DOHH2 (cell line): Measurements from ENCODE around the gene LRRC71.

ENCODE experiments used
- H3F3A ChIP-seq: fragments of 200-600 bp; sonication (generic), shearing (Covaris generic); 2 replicates; pipeline ENCODE4 v1.6.0; 2016; ENCODE audit warnings: antibody characterized with exemption, mild to moderate bottlenecking; ENCODE audit not compliant: control insufficient read depth, insufficient read depth
- H3K27ac ChIP-seq: fragments of 200-600 bp; sonication (generic); 2 replicates; pipeline ENCODE4 v1.5.1; 2014; ENCODE audit warnings: low read depth, mild to moderate bottlenecking, low read length, moderate library complexity
- H3K27me3 ChIP-seq: fragments of 200-600 bp; sonication (generic); 2 replicates; pipeline ENCODE4 v1.6.1; 2014; ENCODE audit warnings: mild to moderate bottlenecking, low read length, mixed read lengths; ENCODE audit not compliant: control insufficient read depth
- H3K36me3 ChIP-seq: fragments of 200-600 bp; sonication (generic); 2 replicates; pipeline ENCODE4 v1.6.1; 2014; ENCODE audit warnings: mild to moderate bottlenecking, low read length, moderate library complexity, mixed read lengths; ENCODE audit not compliant: control insufficient read depth
- H3K4me1 ChIP-seq: fragments of 200-600 bp; sonication (generic); 2 replicates; pipeline ENCODE4 v1.6.1; 2014; ENCODE audit warnings: mild to moderate bottlenecking, low read length, mixed read lengths; ENCODE audit not compliant: control insufficient read depth
- H3K4me2 ChIP-seq: fragments of 200-600 bp; sonication (generic); 2 replicates; pipeline ENCODE4 v1.6.0; 2014; ENCODE audit warnings: mild to moderate bottlenecking, low read length, moderate library complexity
- H3K4me3 ChIP-seq: fragments of 200-600 bp; sonication (generic); 2 replicates; pipeline ENCODE4 v1.5.1; 2014; ENCODE audit warnings: mild to moderate bottlenecking, low read length, mixed read lengths
- H3K79me2 ChIP-seq: fragments of 200-600 bp; sonication (generic); 2 replicates; pipeline ENCODE4 v1.6.1; 2014; ENCODE audit warnings: mild to moderate bottlenecking, low read length, mixed read lengths; ENCODE audit not compliant: control insufficient read depth
- H3K9me2 ChIP-seq: fragments of 200-600 bp; sonication (generic); replicated peaks from 2 replicates; pipeline ENCODE4 v1.6.1; 2014; ENCODE audit warnings: mild to moderate bottlenecking, low read length, mixed read lengths; ENCODE audit not compliant: control insufficient read depth
- H3K9me3 ChIP-seq: fragments of 200-600 bp; sonication (generic); 2 replicates; pipeline ENCODE4 v1.6.1; 2014; ENCODE audit warnings: antibody characterized with exemption, low read length, mixed read lengths; ENCODE audit not compliant: control insufficient read depth, insufficient read depth
- H4K20me1 ChIP-seq: fragments of 200-600 bp; sonication (generic); 2 replicates; pipeline ENCODE4 v1.6.0; 2014; ENCODE audit warnings: low read depth, mild to moderate bottlenecking, antibody characterized with exemption, low read length, moderate library complexity; ENCODE audit not compliant: control insufficient read depth, insufficient read depth
- EZH2phosphoT487 ChIP-seq: fragments of 200-600 bp; sonication (generic); IDR thresholded peaks from 2 replicates; pipeline ENCODE4 v1.6.1; 2017; ENCODE audit warnings: borderline replicate concordance, mild to moderate bottlenecking, antibody characterized with exemption, low read length, moderate library complexity, mixed read lengths
- TF ChIP-seq, protein P1 (sequence below): fragments of 200-600 bp; sonication (generic); IDR thresholded peaks from one replicate; pipeline ENCODE4 v1.5.1; 2014; ENCODE audit warnings: antibody characterized with exemption, mild to moderate bottlenecking, low read depth, low read length; ENCODE audit not compliant: poor library complexity, severe bottlenecking

LRRC71 gene

DNA sequence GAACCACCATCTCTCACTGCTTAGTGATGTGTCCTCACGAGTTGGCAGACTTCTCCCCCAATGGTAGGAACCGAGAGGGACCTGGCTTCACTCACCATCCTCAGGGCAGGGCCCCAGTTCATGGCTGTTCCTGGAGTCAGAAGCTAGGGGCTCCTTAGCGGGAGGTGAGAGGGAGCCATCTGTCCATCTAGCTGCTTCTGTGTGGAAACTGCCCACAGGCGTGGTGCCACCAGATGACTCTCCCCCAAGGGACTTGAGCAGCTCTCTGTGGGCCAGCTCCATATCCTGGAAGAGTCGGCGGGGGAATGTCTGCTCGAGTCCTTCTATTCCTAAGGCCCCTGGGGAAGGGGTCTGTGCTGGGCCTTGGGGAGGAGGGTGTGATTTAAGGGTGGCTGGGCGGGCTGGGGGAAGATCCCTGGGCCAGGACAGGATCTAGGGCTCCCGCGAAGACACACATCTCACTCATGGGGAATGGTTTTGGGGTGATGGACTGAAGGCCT is 16.3 kb downstream of the LRRC71 start:
- H3K27ac ChIP-seq, result no peak overlapping the region
- no peaks in the 10 kb centered on the region for H3K79me2 ChIP-seq
- no peaks in the 10 kb centered on the region for H3K9me3 ChIP-seq
- no peaks in the 10 kb centered on the region for H3K36me3 ChIP-seq
- H3K4me2 ChIP-seq, result no peak overlapping the region
- no peaks in the 10 kb centered on the region for H3K4me1 ChIP-seq
- no peaks in the 10 kb centered on the region for H3F3A ChIP-seq
- peaks cover 6% of the 10 kb centered on the region; the same call in 1 of the 2 replicates for H3K27me3 ChIP-seq
- H4K20me1 ChIP-seq, result no peaks in the 10 kb centered on the region
- H3K4me3 ChIP-seq, result no peak overlapping the region
- TF ChIP-seq, protein P1, sequence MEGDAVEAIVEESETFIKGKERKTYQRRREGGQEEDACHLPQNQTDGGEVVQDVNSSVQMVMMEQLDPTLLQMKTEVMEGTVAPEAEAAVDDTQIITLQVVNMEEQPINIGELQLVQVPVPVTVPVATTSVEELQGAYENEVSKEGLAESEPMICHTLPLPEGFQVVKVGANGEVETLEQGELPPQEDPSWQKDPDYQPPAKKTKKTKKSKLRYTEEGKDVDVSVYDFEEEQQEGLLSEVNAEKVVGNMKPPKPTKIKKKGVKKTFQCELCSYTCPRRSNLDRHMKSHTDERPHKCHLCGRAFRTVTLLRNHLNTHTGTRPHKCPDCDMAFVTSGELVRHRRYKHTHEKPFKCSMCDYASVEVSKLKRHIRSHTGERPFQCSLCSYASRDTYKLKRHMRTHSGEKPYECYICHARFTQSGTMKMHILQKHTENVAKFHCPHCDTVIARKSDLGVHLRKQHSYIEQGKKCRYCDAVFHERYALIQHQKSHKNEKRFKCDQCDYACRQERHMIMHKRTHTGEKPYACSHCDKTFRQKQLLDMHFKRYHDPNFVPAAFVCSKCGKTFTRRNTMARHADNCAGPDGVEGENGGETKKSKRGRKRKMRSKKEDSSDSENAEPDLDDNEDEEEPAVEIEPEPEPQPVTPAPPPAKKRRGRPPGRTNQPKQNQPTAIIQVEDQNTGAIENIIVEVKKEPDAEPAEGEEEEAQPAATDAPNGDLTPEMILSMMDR, result no peak
- no peak for TF ChIP-seq EZH2phosphoT487
- no peaks in the 10 kb centered on the region for H3K9me2 ChIP-seq

DNA sequence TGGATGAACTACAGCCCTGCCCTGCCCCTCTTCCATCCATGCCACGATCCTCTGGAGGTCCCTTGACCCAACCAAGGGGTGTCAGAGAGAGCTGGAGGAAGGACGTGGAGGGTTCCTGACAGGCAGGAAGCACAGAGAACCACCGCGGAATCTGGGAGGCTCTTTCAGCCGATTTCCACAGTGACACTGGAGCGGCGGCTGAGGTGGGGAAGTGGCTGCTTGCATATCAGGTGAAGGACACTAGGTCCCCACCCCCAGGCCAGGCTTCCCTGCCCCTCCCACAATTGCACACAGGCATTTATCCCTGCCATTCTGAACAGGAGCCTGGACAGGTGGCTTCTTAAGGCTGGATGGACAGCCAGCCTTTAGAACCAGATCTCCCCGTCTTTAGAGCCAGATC is 17.5 kb downstream of the LRRC71 start:
- no peak overlapping the region for H3K4me2 ChIP-seq
- no peak overlapping the region for H3K27ac ChIP-seq
- H3K4me1 ChIP-seq, result no peaks in the 10 kb centered on the region
- no peaks in the 10 kb centered on the region for H3K36me3 ChIP-seq
- no peaks in the 10 kb centered on the region for H3K9me3 ChIP-seq
- no peaks in the 10 kb centered on the region for H3K9me2 ChIP-seq
- H3K27me3 ChIP-seq, result no peaks in the 10 kb centered on the region
- H3K79me2 ChIP-seq, result no peaks in the 10 kb centered on the region
- no peaks in the 10 kb centered on the region for H4K20me1 ChIP-seq
- TF ChIP-seq, protein P1, result no peak
- TF ChIP-seq EZH2phosphoT487, result no peak
- H3F3A ChIP-seq, result no peaks in the 10 kb centered on the region
- no peak overlapping the region for H3K4me3 ChIP-seq

DNA sequence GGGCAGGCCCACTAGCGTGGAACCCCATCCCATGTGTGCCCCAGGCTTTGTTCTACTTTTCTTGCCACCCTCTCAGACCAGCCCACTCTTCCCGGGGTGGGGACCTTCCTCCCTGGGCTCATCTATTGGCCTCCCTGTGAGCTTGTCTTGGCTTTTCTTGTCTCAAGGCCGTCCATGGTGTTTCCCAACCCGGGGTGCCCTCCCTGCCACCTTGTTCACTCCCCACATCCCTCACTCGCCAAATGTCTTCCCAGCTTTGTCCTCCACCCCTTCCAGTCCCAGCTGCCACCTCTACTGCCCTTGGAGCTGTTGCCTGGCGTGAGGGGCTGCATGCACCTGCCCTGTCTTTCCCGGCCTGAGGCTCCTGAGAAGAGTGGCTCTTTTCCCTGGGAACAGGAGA is 18.4 kb downstream of the LRRC71 start:
- Histone ChIP-seq H3K4me2 (no peak overlapping the region), H3K27ac (no peak overlapping the region), H3K79me2 (no peaks in the 10 kb centered on the region), H3F3A (no peaks in the 10 kb centered on the region), H3K9me3 (no peaks in the 10 kb centered on the region), H3K36me3 (no peaks in the 10 kb centered on the region), H3K27me3 (no peaks in the 10 kb centered on the region), H4K20me1 (no peaks in the 10 kb centered on the region), H3K4me1 (no peaks in the 10 kb centered on the region), H3K4me3 (no peak overlapping the region), H3K9me2 (no peaks in the 10 kb centered on the region)
- TF ChIP-seq EZH2phosphoT487, result no peak
- TF ChIP-seq, protein P1, result no peak
